ENCODE data around the gene TLE3. TPM values are rescaled to one million over a fixed set of nuclear protein-coding genes. Genes with fewer than 3 reads are reported as not detected.
A peak's percentile ranks its signal among the peaks of the same experiment; 100 is the strongest.

TLE3 gene
- total RNA-seq, 1 donor from 2014 or later: 90.1 TPM

GRCh38 chr15:70101459-70102113 is 3.9 kb upstream of the TLE3 start:
- ATAC-seq (peak; percentile 3), DNase-seq (ENCODE audit: low spot score) (no peak)
- intact Hi-C loops (cut with DNase I): no loop called here

DNA sequence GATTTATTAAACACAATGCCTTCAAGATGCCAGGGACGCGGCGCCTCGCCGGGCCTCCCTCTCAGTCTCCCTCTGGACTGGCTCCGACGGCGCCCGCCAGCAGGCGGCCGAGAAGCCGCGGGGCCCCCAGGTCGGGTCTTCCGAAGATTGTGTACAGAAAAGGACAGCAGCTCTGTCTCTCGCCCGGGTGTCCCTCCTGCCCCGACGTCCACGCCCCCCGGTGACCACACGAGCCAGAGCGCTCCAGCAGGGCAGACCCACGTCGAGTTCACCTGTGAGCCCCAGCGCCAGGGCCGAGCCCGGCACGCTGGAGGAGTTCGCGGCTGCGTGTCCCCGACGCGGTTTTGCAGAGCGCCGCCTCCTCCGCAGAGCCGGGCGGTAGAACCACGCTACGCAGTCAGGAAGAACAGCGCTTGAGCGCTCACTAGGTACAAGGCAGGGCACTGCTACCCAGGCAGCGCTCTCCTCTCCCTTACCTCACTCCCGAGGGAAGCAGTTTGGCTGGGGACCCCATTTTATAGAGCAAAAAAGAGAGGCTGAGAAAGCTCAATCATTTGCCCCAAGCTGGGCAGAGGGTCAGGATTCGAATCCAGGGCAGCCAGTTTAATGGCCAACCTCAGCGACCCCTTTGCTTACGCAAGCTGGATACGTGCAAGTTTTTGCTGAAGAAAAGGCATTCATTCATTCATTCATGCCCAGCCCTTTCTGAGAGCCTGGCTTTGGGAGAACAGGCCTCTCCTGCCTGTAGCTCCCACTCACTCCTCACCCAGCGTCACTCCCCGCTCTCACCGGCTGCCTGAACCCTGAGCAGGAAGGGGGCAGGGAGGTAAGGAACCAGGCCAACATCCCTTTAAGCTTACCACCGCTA is 3.0 kb upstream of the TLE3 start:
- intact Hi-C loops (cut with DNase I): no loop called here
- DNase-seq (ENCODE audit: low spot score): peak; percentile 79

DNA sequence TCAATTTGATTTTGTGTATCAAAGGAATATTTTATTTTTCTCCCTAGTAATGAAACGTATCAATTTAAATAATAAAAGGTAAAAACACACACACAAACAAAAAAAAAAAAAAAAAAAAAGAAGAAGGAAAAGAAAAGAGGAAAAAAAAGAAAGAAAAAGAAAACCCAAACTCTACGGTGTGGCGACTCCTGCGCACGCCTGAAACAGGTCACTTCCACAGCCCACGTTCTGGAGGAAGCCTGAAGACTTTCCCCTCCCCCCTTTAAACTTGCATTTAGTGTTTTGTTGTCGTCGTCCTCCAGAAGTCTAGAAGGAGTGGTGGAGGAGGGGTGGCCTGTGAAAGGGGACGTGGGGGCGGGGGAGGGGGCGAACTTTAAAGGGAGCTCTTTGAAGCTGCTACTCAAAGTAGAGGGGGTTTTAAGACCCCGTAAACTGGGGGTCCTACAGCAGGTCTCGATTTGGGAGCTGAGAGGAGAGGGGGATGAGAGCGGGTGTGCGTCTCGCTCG is 2.3 kb upstream of the TLE3 start:
- DNase-seq (ENCODE audit: low spot score): no peak
- no peak for ATAC-seq
- intact Hi-C loops (cut with DNase I): loop anchor here (5.0 to 10.0 kb wide), 2 partner anchors 38 to 615 kb away; no protein-coding TSS in a partner anchor

More for the DNA sequence above, 3.0 kb upstream of the TLE3 start:
- no peak for ATAC-seq

DNA sequence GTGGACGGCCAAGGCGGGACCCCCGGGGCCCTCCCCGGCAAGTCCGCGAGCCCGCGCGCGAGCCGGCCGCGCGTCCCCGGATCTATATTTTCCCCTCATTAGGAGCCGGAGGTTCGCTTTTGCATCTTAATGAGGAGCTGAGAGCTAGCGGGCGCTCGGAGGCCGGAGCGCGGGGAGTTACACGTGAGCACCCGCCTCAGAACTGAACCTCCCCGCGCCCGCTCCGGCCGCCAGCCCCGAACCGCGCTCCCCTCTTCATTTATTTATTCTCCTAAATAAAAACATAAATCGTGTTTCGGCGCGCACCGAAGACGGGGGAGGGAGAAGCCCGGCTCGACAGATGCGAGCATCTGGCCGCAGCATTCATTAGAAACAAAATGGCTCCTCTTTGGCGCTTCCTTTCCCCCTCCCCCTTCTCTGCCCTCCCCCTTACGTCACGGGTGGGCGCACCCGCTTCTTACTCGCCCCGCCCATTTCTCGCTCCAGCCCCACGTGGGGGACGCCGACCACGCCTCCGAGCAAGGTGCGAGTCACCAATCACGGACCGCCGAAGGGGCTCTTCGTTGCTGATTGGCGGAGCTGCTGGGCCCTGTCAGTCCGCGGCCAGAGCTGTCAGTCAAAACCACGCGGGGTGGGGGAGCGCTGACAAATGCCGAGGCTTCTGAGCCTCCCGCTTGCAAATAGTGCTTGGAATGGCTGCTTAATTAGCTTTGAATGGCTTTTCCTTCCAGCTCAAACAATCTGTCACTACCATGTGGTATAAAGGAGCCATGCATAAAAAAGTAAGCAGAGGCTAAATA is 1.6 kb upstream of the TLE3 start:
- intact Hi-C loops (cut with DNase I): loop anchor here (5.0 to 10.0 kb wide), 2 partner anchors 37 to 615 kb away; no protein-coding TSS in a partner anchor
- ATAC-seq: peak; percentile 91
- DNase-seq (ENCODE audit: low spot score): peak; percentile 100

- ATAC-seq: peak; percentile 2
- peak; percentile 83 for DNase-seq (ENCODE audit: low spot score)
These were observed 897 bp upstream of the TLE3 start for GRCh38 chr15:70098461-70099166.

DNA sequence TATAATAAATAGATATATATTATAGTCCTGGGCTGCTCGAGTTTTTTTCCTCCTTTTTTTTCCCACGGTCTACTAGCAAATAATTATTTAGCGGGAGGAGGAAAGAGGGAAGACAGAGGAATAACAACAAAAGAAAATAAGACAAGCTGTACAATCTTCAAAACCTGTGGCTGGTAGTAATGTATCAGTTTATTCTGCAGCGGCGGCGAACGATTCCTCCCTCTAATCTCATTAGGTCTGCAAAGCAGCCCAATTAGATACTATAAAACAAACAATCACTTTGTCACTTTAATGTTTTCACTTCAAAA is 390 bp upstream of the TLE3 start:
- ATAC-seq: no peak
- intact Hi-C loops (cut with DNase I): loop anchor here (5.0 to 10.0 kb wide), 2 partner anchors 36 to 613 kb away; no protein-coding TSS in a partner anchor
- no peak for DNase-seq (ENCODE audit: low spot score)

More at GRCh38 chr15:70098461-70099166, 897 bp upstream of the TLE3 start:
- intact Hi-C loops (cut with DNase I): loop anchor here (5.0 to 10.0 kb wide), 2 partner anchors 36 to 614 kb away; no protein-coding TSS in a partner anchor

- intact Hi-C loops (cut with DNase I): loop anchor here (5.0 to 10.0 kb wide), 2 partner anchors 35 to 612 kb away; no protein-coding TSS in a partner anchor
- no peak for ATAC-seq
- no peak for DNase-seq (ENCODE audit: low spot score)
These were observed 725 bp downstream of the TLE3 start for GRCh38 chr15:70097063-70097320.

GRCh38 chr15:70096215-70097062 is 1.3 kb downstream of the TLE3 start:
- ATAC-seq (no peak), DNase-seq (ENCODE audit: low spot score) (peak; percentile 84)
- intact Hi-C loops (cut with DNase I): loop anchor here (5.0 to 10.0 kb wide), 2 partner anchors 34 to 612 kb away; no protein-coding TSS in a partner anchor

DNA sequence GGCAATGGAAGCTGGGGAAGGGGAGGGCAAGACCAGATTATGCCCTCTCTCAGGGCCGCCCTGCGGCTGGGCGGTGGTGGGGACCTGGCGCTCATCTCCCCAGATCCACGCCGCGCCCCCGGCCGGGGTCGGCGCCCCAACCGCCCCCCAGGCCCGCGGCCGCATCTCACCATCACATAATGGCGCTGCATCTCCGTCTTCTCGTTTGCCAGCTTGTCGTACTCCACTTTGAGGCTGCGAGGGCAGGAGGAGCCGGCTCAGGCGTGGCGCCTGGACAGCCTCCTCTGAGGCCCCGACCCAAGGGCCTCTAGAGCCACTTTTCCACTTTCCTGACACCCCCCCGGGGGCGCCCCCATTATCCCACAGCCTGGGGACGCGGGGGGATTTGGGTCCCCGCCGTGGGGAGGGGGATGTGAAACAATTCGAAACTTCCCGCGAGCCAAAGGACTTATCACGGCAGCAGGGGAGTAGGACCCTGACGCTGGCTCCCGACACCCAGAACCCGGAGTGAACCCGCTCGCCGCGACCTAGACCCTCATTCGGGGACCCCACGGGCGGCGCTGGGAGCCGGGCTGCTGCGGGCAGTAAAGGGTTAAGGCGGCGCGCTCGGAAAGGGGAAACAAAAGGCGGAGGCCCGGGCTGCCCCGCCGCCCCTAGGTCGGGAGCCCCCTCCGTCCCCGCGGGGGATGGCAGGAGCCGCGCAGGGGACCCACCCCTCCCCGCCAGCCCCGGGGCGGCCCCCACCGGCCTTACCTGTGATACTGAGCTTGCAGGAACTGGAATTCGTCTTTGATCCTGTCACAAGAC is 2.1 kb downstream of the TLE3 start:
- DNase-seq (ENCODE audit: low spot score) (peak; percentile 77), ATAC-seq (no peak)
- intact Hi-C loops (cut with DNase I): loop anchor here (5.0 to 10.0 kb wide), 2 partner anchors 33 to 611 kb away; no protein-coding TSS in a partner anchor

DNA sequence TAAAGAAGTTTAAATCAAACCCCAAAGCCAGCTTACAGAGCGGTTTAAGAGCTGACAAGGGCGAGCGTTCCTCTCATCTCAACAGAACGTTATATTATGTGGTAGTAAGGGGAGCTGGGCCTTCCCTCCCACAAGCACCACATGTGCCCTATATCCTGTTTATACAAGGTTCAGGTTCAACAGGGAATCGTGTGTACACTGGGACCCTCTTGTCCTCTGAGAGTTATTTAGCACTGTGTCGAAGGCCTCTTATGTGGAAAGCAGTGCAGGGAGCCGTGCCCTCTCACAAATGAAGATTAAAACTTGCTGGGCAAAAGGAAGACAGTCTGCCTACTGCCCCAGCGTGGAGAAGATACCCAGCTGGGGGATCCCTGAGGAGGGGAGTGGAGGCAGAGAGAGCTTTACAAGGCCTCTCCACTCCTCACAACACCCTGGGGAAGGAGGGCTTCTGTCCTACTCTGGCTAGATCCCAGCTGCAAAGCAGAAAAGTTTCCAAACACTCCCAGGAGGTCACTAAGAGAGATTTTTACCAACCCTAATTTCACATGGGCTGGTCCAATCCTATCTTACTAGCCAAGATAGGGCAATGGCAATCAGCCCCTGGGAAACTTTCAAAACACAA is 2.9 kb downstream of the TLE3 start:
- intact Hi-C loops (cut with DNase I): loop anchor here (5.0 to 10.0 kb wide), 2 partner anchors 32 to 610 kb away; no protein-coding TSS in a partner anchor
- DNase-seq (ENCODE audit: low spot score) (no peak), ATAC-seq (no peak)

DNA sequence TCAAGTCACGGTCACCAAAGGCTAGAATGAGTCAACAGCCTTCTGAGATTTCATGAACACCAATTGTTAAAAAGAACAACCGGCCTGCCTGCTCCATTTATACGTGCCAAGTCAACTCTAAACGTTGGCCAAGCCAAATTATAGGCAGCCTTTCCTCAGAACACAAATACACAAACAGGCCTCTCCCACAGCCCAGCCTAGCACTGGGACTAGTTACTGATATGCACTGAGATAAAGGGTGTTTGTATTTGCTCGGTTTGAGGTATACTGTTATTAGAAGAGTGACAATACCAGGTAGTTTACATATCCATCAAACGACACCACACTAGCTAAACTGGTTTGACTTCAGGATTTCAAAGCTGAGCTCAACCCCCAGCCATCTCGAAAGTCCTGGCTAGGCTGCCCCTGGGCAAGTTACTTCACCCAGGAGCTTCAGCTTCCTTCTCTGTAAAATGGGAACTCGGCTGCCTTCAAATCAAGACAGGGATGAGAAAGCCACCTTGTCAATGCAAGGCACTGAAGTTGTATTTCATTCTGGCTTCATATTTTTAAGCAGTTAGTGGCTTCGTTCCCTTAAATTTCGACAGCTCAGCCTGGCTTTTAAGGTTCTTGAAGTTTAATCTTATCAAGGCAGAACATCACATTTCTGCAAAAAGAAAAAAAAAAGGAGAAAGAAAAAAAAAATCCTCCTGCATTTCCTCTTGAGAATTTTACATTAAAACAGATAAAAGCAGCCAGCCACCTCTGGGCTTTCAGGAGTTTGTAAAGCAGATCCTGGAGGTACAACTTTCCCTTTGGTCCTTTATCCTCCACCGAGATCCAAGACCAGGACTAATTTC is 4.0 kb downstream of the TLE3 start:
- intact Hi-C loops (cut with DNase I): loop anchor here (10.0 kb wide), 1 partner anchor 609 kb away; no protein-coding TSS in a partner anchor
- no peak for ATAC-seq
- DNase-seq (ENCODE audit: low spot score): no peak

DNA sequence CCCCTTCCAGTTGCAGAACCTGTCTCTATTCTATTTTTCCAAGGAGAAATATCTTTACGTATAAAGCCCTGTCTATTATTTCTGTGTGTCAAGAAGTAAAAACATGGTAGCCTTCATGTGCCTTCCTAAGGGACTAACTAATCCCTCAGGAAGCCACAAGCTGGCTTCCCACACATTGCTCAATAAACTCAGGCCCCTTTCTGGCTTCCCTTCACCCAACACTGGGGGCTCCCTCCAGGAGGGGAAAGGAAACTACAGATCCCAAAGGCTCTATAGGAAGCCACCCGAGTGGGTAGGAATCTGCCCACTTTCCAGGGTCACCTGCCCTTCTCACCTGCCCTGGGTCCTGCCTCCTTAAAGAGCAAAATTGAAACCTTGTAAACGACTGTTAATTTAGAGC is 4.6 kb downstream of the TLE3 start:
- no peak for DNase-seq (ENCODE audit: low spot score)
- intact Hi-C loops (cut with DNase I): loop anchor here (10.0 kb wide), 1 partner anchor 608 kb away; no protein-coding TSS in a partner anchor
- no peak for ATAC-seq

DNA sequence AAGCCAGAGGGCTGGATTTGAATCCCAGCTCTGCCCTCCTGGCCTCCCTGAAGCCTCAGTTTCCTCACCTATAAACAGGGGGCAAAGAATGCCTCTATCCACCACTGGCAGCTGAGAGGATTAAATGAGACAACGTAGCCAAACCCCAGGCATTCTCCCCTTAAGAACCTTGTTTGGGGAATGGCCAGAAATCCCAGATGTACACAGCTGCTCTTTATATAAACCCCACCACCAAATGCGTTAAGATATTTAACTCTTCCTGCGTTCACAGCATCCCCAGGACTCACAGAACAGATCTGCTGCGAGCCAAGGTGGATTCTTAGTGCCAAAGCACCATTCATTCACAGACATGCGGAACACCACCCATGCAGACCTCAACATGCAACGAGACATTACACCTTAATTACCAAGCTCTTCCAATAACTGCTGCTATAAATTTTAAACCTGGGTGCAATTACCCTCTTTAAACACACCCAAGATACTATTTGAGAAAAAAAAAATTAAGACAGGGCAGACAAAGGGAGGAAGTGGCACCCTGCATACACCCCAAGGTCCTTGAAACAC is 5.2 kb downstream of the TLE3 start:
- intact Hi-C loops (cut with DNase I): loop anchor here (10.0 kb wide), 1 partner anchor 608 kb away; no protein-coding TSS in a partner anchor
- DNase-seq (ENCODE audit: low spot score): no peak
- no peak for ATAC-seq

DNA sequence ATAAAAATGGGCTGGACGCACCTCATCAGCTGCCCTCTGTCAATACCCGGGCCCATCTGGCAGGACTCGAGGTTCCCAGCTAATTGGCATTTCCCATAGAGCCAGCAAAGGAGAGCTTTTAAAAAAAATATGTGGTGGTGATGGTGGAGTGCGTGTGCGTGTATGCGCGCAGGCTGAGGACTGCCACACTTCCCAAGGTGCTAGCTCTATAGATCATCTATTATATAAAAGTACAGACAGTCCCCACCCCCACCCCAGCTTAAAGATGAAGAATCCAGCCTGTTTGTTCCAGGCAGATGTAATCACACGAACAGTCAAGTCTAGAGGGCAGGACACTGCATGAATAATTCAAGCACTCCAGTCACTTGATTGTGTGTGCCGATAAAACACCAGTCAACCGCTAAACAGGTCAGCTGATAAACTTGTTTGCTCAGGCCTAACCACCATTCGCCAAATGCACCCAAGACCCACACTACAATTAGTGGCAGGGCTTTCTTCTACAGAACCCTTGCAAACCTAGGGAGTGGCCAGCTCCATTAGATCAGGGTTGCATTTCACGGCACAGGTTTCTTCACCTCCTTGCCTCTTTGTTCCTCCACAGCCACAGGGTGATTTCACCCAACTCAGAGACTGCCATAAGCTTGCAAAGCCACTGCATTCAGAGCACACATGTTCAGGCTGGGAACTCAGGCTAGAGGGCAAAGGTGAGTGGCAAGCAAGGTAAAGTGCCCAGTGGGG is 5.8 kb downstream of the TLE3 start:
- ATAC-seq (no peak), DNase-seq (ENCODE audit: low spot score) (no peak)
- intact Hi-C loops (cut with DNase I): loop anchor here (10.0 kb wide), 1 partner anchor 607 kb away; no protein-coding TSS in a partner anchor

Data from sciatic nerve (tissue), 2 donors.